Stimulated activated CD8-positive, alpha-beta memory T cell treated with anti-CD3 and anti-CD28 coated beads, Interleukin-15, amount 100 ng/mL, for 4 hours (primary cell): ENCODE data around the gene TTC9.

ENCODE experiments used
- DNase-seq, 2 donors: peaks; one replicate each; pipeline ENCODE4 v3.0.0-alpha.2; 2020; ENCODE audit warnings: low read depth in 2 of 2

TTC9 gene

GRCh38 chr14:70641548-70642302 is at the start of gene TTC9:
Gene TTC9 (plus strand): TSS chr14:70641916. CDS start chr14:70642130, 214 bp downstream.
- no peak for DNase-seq

- no peak for DNase-seq
These were observed 47.3 kb upstream of the TTC9 start for GRCh38 chr14:70594461-70594860.

GRCh38 chr14:70595443-70596185 is 46.1 kb upstream of the TTC9 start:
- no peak for DNase-seq

- DNase-seq, result no peak
These were observed 44.0 kb upstream of the TTC9 start for GRCh38 chr14:70597731-70598130.

GRCh38 chr14:70599345-70599744 is 42.4 kb upstream of the TTC9 start:
- DNase-seq, result no peak

- peak; percentile 75 to 90 for DNase-seq
These were observed 41.1 kb upstream of the TTC9 start, which contains the start of gene MED6 for GRCh38 chr14:70600382-70601157. Gene MED6 (minus strand): TSS chr14:70600655. CDS start chr14:70600637, 18 bp downstream.

GRCh38 chr14:70601162-70601561 is 40.6 kb upstream of the TTC9 start:
- DNase-seq, result no peak

- DNase-seq, result no peak
These were observed 39.5 kb upstream of the TTC9 start for GRCh38 chr14:70602254-70602653.

- DNase-seq, result no peak
These were observed 30.5 kb upstream of the TTC9 start for GRCh38 chr14:70611216-70611615.

GRCh38 chr14:70616646-70617045 is 25.1 kb upstream of the TTC9 start:
- no peak for DNase-seq

GRCh38 chr14:70618314-70618713 is 23.4 kb upstream of the TTC9 start:
- no peak for DNase-seq

- no peak for DNase-seq
These were observed 22.0 kb upstream of the TTC9 start for GRCh38 chr14:70619708-70620107.

- no peak for DNase-seq
These were observed 19.5 kb upstream of the TTC9 start for GRCh38 chr14:70622111-70622712.

GRCh38 chr14:70624972-70625371 is 16.7 kb upstream of the TTC9 start:
- DNase-seq, result no peak

GRCh38 chr14:70631948-70632347 is 9.8 kb upstream of the TTC9 start:
- DNase-seq, result no peak

GRCh38 chr14:70635971-70636595 is 5.6 kb upstream of the TTC9 start:
- no peak for DNase-seq

- DNase-seq, result no peak
These were observed 3.3 kb upstream of the TTC9 start for GRCh38 chr14:70638416-70638815.

- DNase-seq, result no peak
These were observed 673 bp upstream of the TTC9 start for GRCh38 chr14:70640938-70641547.

- no peak for DNase-seq
These were observed 853 bp downstream of the TTC9 start for GRCh38 chr14:70642303-70643235.

GRCh38 chr14:70643967-70644366 is 2.3 kb downstream of the TTC9 start:
- no peak for DNase-seq
